ENCODE data around the gene MSLN.

DNA sequence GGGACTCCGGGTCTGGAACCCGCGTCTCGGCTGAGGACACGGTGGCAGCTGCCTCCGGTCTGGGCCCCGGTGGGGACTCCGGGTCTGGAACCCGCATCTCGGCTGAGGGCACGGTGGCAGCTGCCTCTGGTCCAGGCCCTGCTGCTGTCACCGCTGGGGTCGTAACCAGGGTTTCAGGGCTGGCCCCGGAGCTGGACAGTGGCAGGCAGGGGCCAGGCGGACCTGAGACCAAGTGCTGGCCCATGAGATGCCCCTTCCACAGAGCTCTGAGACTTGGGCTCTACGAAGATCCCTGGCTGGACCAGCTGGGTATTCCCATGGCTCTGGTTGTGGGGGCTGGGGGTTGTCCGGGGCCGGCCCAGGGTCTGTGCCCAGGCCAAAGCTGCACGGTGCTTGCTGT lies 23.9 kb downstream of the MSLN start:
- TF ChIP-seq, protein P1, sequence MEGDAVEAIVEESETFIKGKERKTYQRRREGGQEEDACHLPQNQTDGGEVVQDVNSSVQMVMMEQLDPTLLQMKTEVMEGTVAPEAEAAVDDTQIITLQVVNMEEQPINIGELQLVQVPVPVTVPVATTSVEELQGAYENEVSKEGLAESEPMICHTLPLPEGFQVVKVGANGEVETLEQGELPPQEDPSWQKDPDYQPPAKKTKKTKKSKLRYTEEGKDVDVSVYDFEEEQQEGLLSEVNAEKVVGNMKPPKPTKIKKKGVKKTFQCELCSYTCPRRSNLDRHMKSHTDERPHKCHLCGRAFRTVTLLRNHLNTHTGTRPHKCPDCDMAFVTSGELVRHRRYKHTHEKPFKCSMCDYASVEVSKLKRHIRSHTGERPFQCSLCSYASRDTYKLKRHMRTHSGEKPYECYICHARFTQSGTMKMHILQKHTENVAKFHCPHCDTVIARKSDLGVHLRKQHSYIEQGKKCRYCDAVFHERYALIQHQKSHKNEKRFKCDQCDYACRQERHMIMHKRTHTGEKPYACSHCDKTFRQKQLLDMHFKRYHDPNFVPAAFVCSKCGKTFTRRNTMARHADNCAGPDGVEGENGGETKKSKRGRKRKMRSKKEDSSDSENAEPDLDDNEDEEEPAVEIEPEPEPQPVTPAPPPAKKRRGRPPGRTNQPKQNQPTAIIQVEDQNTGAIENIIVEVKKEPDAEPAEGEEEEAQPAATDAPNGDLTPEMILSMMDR (IDR thresholded peaks at IDR 0.05; ENCODE audit: low read length) = no peak
- no peak for TF ChIP-seq EZH2 (IDR thresholded peaks at IDR 0.05; ENCODE audit: borderline replicate concordance, low read length)

All from OCI-LY1 (cell line).